ENCODE results near the gene TUBGCP5.

Gene TUBGCP5

GRCh38 chr15:22951381-22952280, 87.7 kb downstream of the TUBGCP5 start:
- no peak for DNase-seq

GRCh38 chr15:22951031-22951380, 88.4 kb downstream of the TUBGCP5 start:
- DNase-seq, result no peak

DNA sequence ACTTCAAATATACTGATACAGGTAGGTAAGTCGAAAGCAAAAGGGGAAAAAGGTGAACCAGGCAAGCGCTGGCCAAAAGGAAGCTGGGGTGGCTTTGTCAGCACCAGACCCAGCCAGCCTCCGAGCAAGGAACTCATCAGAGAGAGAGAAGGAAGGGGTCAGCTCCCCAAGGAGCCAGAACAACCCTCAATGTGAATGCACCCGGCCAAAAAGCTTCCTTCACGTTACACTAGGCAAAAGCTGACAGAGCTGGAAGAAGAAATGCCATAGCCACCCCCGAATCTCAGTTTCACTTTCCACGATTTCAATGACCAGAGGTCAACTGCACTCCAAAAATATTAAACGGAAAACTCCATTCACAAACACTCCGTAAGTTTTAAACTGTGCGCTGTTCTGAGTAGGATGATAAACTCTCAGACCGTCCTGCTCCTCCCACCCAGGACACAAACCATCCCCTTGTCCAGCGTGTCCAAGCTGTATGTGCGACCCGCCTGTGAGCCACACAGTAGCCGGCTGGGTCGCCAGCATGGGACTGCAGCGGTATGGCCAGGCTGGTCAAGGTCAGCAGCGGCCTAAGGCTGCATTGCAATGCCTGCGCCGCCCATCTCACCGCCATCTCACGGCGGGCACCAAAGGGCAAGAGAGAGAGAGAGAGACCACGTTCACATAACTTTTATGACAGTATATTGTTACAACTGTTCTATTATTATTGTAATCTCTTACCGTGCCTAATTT, 88.9 kb downstream of the TUBGCP5 start:
- no peak for DNase-seq
